IgD-negative memory B cell (primary cell): ENCODE data around the gene RIN3. TPM values are rescaled to one million over a fixed set of nuclear protein-coding genes. Genes with fewer than 3 reads are reported as not detected.

ENCODE experiments used
- H3K27ac Mint-ChIP-seq, 3 donors: one replicate each; pipeline ENCODE4 v1.8.0; 2020 to 2022; ENCODE audit warnings: mild to moderate bottlenecking in 3 of 3, mixed read lengths in 3 of 3, moderate library complexity in 1 of 3
- H3K27me3 Mint-ChIP-seq: one replicate; pipeline ENCODE4 v1.8.0; 2021; ENCODE audit warnings: mixed read lengths
- H3K36me3 Mint-ChIP-seq: one replicate; pipeline ENCODE4 v1.8.0; 2020; ENCODE audit warnings: mild to moderate bottlenecking, mixed read lengths
- H3K4me1 Mint-ChIP-seq, 3 donors: one replicate each; pipeline ENCODE4 v1.8.0; 2020 to 2022; ENCODE audit warnings: mixed read lengths in 3 of 3, mild to moderate bottlenecking in 1 of 3
- H3K4me3 Mint-ChIP-seq, 4 donors: one replicate each; pipeline ENCODE4 v1.8.0; 2020 to 2022; ENCODE audit warnings: mild to moderate bottlenecking in 4 of 4, mixed read lengths in 4 of 4, moderate library complexity in 3 of 4
- H3K9me3 Mint-ChIP-seq, 3 donors: one replicate each; pipeline ENCODE4 v1.8.0; 2020 to 2021; ENCODE audit warnings: mixed read lengths in 3 of 3, mild to moderate bottlenecking in 1 of 3
- polyA plus RNA-seq: library from polyadenylated mRNA; unstranded; fragments of 300-500 nt; fragmentation: Illumina TruSeq; gene quantifications from one replicate; pipeline ENCODE4 v1.2.3, GENCODE V29; 2021

Gene RIN3
- polyA plus RNA-seq, 1 donor from 2014 or later: 29.4 TPM

- Mint-ChIP-seq H3K27ac (peak overlapping the region in 1 of 3 donors; percentile 44), H3K4me3 (peak overlapping the region in 2 of 4 donors; percentile 41 to 87), H3K36me3 (peaks cover 4% of the 10 kb centered on the region), H3K9me3 (no peaks in the 10 kb centered on the region), H3K4me1 (peaks cover 30 to 43% (median 35%) of the 10 kb centered on the region in 3 donors), H3K27me3 (no peaks in the 10 kb centered on the region)
Observed at GRCh38 chr14:92511453-92512238, 1.9 kb upstream of the RIN3 start.

- peaks cover 4% of the 10 kb centered on the region for H3K36me3 Mint-ChIP-seq
- H3K4me1 Mint-ChIP-seq: peaks cover 25 to 34% (median 28%) of the 10 kb centered on the region in 3 donors
- H3K9me3 Mint-ChIP-seq: no peaks in the 10 kb centered on the region
- H3K27ac Mint-ChIP-seq: no peak overlapping the region
- H3K4me3 Mint-ChIP-seq: peak overlapping the region; percentile 56 to 87 (median 82)
- no peaks in the 10 kb centered on the region for H3K27me3 Mint-ChIP-seq
Observed at GRCh38 chr14:92512807-92513203, 776 bp upstream of the RIN3 start.

- Mint-ChIP-seq H3K27me3 (no peaks in the 10 kb centered on the region), H3K36me3 (no peaks in the 10 kb centered on the region), H3K4me1 (peaks cover 21 to 24% (median 21%) of the 10 kb centered on the region in 3 donors), H3K9me3 (no peaks in the 10 kb centered on the region), H3K4me3 (peak overlapping the region; percentile 46 to 89 (median 80)), H3K27ac (peak overlapping the region in 1 of 3 donors; percentile 23)
Observed at GRCh38 chr14:92513966-92514843, 624 bp downstream of the RIN3 start.

GRCh38 chr14:92514844-92515514 is 1.4 kb downstream of the RIN3 start:
- H3K27ac Mint-ChIP-seq: peak overlapping the region in 2 of 3 donors; percentile 11 to 23
- H3K27me3 Mint-ChIP-seq: no peaks in the 10 kb centered on the region
- H3K36me3 Mint-ChIP-seq: no peaks in the 10 kb centered on the region
- H3K4me1 Mint-ChIP-seq: peaks cover 17 to 21% (median 19%) of the 10 kb centered on the region in 3 donors
- peak overlapping the region; percentile 46 to 82 (median 74) for H3K4me3 Mint-ChIP-seq
- H3K9me3 Mint-ChIP-seq: no peaks in the 10 kb centered on the region

GRCh38 chr14:92515546-92516343 is 2.2 kb downstream of the RIN3 start:
- no peaks in the 10 kb centered on the region for H3K9me3 Mint-ChIP-seq
- H3K4me3 Mint-ChIP-seq: peak overlapping the region; percentile 1 to 81 (median 56)
- H3K27ac Mint-ChIP-seq: peak overlapping the region in 2 of 3 donors; percentile 11 to 79
- no peaks in the 10 kb centered on the region for H3K27me3 Mint-ChIP-seq
- peaks cover 17 to 21% (median 19%) of the 10 kb centered on the region in 3 donors for H3K4me1 Mint-ChIP-seq
- H3K36me3 Mint-ChIP-seq: no peaks in the 10 kb centered on the region

GRCh38 chr14:92516344-92516965 is 2.9 kb downstream of the RIN3 start:
- Mint-ChIP-seq H3K27me3 (no peaks in the 10 kb centered on the region), H3K9me3 (peaks cover 0 to under 1% (median 0%) of the 10 kb centered on the region in 3 donors), H3K36me3 (peaks cover 3% of the 10 kb centered on the region), H3K27ac (peak overlapping the region in 1 of 3 donors; percentile 11), H3K4me1 (peaks cover 19 to 21% (median 20%) of the 10 kb centered on the region in 3 donors), H3K4me3 (peak overlapping the region in 1 of 4 donors; percentile 46)

- no peaks in the 10 kb centered on the region for H3K27me3 Mint-ChIP-seq
- H3K4me3 Mint-ChIP-seq: peak overlapping the region in 1 of 4 donors; percentile 16
- no peak overlapping the region for H3K27ac Mint-ChIP-seq
- H3K4me1 Mint-ChIP-seq: peaks cover 17 to 20% (median 19%) of the 10 kb centered on the region in 3 donors
- peaks cover 3% of the 10 kb centered on the region for H3K36me3 Mint-ChIP-seq
- peaks cover 0 to 1% (median 0%) of the 10 kb centered on the region in 3 donors for H3K9me3 Mint-ChIP-seq
Observed at GRCh38 chr14:92516966-92517506, 3.5 kb downstream of the RIN3 start.

- H3K27ac Mint-ChIP-seq: no peak overlapping the region
- peaks cover 3% of the 10 kb centered on the region for H3K36me3 Mint-ChIP-seq
- H3K4me1 Mint-ChIP-seq: peaks cover 11 to 18% (median 15%) of the 10 kb centered on the region in 3 donors
- peaks cover 0 to 1% (median 0%) of the 10 kb centered on the region in 3 donors for H3K9me3 Mint-ChIP-seq
- no peaks in the 10 kb centered on the region for H3K27me3 Mint-ChIP-seq
- peak overlapping the region in 1 of 4 donors; percentile 9 for H3K4me3 Mint-ChIP-seq
Observed at GRCh38 chr14:92517761-92518160, 4.2 kb downstream of the RIN3 start.

GRCh38 chr14:92519246-92520101 is 5.9 kb downstream of the RIN3 start:
- peaks cover 11 to 18% (median 16%) of the 10 kb centered on the region in 3 donors for H3K4me1 Mint-ChIP-seq
- peaks cover 0 to 1% (median 0%) of the 10 kb centered on the region in 3 donors for H3K9me3 Mint-ChIP-seq
- H3K27me3 Mint-ChIP-seq: no peaks in the 10 kb centered on the region
- no peak overlapping the region for H3K27ac Mint-ChIP-seq
- H3K36me3 Mint-ChIP-seq: peaks cover 3% of the 10 kb centered on the region
- H3K4me3 Mint-ChIP-seq: no peak overlapping the region

GRCh38 chr14:92520102-92521057 is 6.8 kb downstream of the RIN3 start:
- Mint-ChIP-seq H3K9me3 (peaks cover 0 to 1% (median 0%) of the 10 kb centered on the region in 3 donors), H3K27ac (no peak overlapping the region), H3K4me1 (peaks cover 7 to 12% (median 12%) of the 10 kb centered on the region in 3 donors)

GRCh38 chr14:92521058-92521415 is 7.5 kb downstream of the RIN3 start:
- no peaks in the 10 kb centered on the region for H3K27me3 Mint-ChIP-seq
- peaks cover under 1 to 8% (median 5%) of the 10 kb centered on the region in 3 donors for H3K4me1 Mint-ChIP-seq
- no peak overlapping the region for H3K4me3 Mint-ChIP-seq
- H3K27ac Mint-ChIP-seq: no peak overlapping the region
- H3K9me3 Mint-ChIP-seq: peaks cover 0 to 1% (median 0%) of the 10 kb centered on the region in 3 donors
- peaks cover 3% of the 10 kb centered on the region for H3K36me3 Mint-ChIP-seq

More at GRCh38 chr14:92520102-92521057, 6.8 kb downstream of the RIN3 start:
- Mint-ChIP-seq H3K27me3 (no peaks in the 10 kb centered on the region), H3K36me3 (peaks cover 3% of the 10 kb centered on the region), H3K4me3 (no peak overlapping the region)

- Mint-ChIP-seq H3K27ac (no peak overlapping the region), H3K27me3 (peaks cover 1% of the 10 kb centered on the region), H3K4me1 (peaks cover 0 to 5% (median 1%) of the 10 kb centered on the region in 3 donors), H3K4me3 (no peak overlapping the region), H3K9me3 (peaks cover 0 to 1% (median 0%) of the 10 kb centered on the region in 3 donors), H3K36me3 (peaks cover 3% of the 10 kb centered on the region)
Observed at GRCh38 chr14:92523752-92524151, 10.2 kb downstream of the RIN3 start.
